Heart right ventricle (tissue), 16 donors: Measurements from ENCODE around the gene SCAF1. TPM values are rescaled to one million over a fixed set of nuclear protein-coding genes. Genes with fewer than 3 reads are reported as not detected.

Experiments used
- ATAC-seq, 8 donors: fragments of 200-7000 bp; cut with Tn5 transposase; one replicate each; pipeline ENCODE4 v1.9.1; 2020; ENCODE audit warnings: mild to moderate bottlenecking in 8 of 8, moderate library complexity in 8 of 8, moderate number of reproducible peaks in 1 of 8
- DNase-seq, 2 donors: peaks; one replicate each; pipeline ENCODE4 v3.0.0-alpha.2; 2020
- H3K27ac ChIP-seq, 10 donors: fragments of 200-600 bp; sonication (generic) in 2 of 10; one replicate each; pipeline versions ENCODE4 v1.5.0 to v1.8.0; 2020 to 2022; ENCODE audit warnings: mild to moderate bottlenecking in 3 of 10
- H3K27me3 ChIP-seq, 7 donors: fragments of 200-600 bp; one replicate each; pipeline ENCODE4 v1.8.0; 2021 to 2022; ENCODE audit warnings: mild to moderate bottlenecking in 2 of 7
- H3K36me3 ChIP-seq, 9 donors: fragments of 200-600 bp; sonication (generic) in 1 of 9; one replicate each; pipeline versions ENCODE4 v1.5.0 to v1.8.0; 2020 to 2022; ENCODE audit warnings: mild to moderate bottlenecking in 2 of 9
- H3K4me1 ChIP-seq, 9 donors: fragments of 200-600 bp; sonication (generic) in 1 of 9; one replicate each; pipeline versions ENCODE4 v1.5.0 to v1.8.0; 2020 to 2022; ENCODE audit warnings: mild to moderate bottlenecking in 4 of 9
- H3K4me3 ChIP-seq, 10 donors: fragments of 200-600 bp; sonication (generic) in 2 of 10; one replicate each; pipeline versions ENCODE4 v1.5.0 to v1.8.0; 2020 to 2022; ENCODE audit warnings: mild to moderate bottlenecking in 7 of 10, moderate library complexity in 2 of 10
- H3K9me3 ChIP-seq, 11 donors: fragments of 200-600 bp in 10 of 11; sonication (generic) in 2 of 11; one replicate each; pipeline versions ENCODE4 v1.5.0 to v1.8.0; 2013 to 2022; ENCODE audit warnings: mild to moderate bottlenecking in 2 of 11, control low read depth in 1 of 11, moderate library complexity in 1 of 11
- CTCF ChIP-seq, 9 donors: fragments of 200-600 bp; sonication (generic) in 2 of 9; IDR thresholded peaks; one replicate each; pipeline versions ENCODE4 v1.5.0 to v1.8.0; 2021 to 2022; ENCODE audit warnings: antibody characterized with exemption in 9 of 9, mild to moderate bottlenecking in 5 of 9, moderate library complexity in 1 of 9
- WGBS, 2 donors: extraction: QIAGEN DNeasy Blood & Tissue Kit; methylation state at CpG; one replicate each; pipeline ENCODE4 v1.1.7; 2013; ENCODE audit warnings: inconsistent platforms in 1 of 2; 5-methylcytosine and 5-hydroxymethylcytosine counted together
- intact Hi-C, 10 donors: fragments of 100-400 bp; cut with DNase I; formaldehyde crosslinking; loops; one replicate each; pipeline versions ENCODE4 v1.11.1 to v1.14.2; 2022
- microRNA-seq, 2 donors: library from miRNA; unstranded; fragments of <30 nt; microRNA quantifications; one replicate each; pipeline ENCODE4 v1.2.0, GENCODE V29; 2021
- polyA plus RNA-seq, 2 donors: library from polyadenylated mRNA; stranded (reverse); fragments of 200-250 nt; gene quantifications; one replicate each; pipeline ENCODE4 v1.2.3, GENCODE V29; 2013
- total RNA-seq, 10 donors: library from RNA; stranded (reverse); fragmentation: NEBNext Ultra II Directional in 3 of 10; extraction: Animal tissue kit (Norgen Biotek cat#: 25700) in 3 of 10; gene quantifications; one replicate each; pipeline versions ENCODE4 v1.2.1 to v1.2.4, GENCODE V29; 2021 to 2023
- donor health status: Arrhythmogenic right ventricular cardiomyopathy.
- donor health status: ischemic (EF 13 %, LVEDD 7.1; RV severe dilation, severe dysfunction).
- donor health status: healthy with polysubstance abuse.
- donor health status: DM: no; HTN: yes; CAD: no.
- donor health status: DM: no; HTN: no; CAD: no.
- donor health status: ischemic (EF 25% LVEDD 6.9; RV normal size, moderate dysfunction).
- donor health status: ischemic (EF 25% LVEDD 5.7; RV mildly dilated, moderate dysfunction).
- donor health status: healthy.
- donor health status: DM: yes; HTN: yes; CAD: no.
- donor health status: Ischemic cardiomyopathy.
- donor health status: ischemic (EF 35%, LVEDD 5.7; RV mildly dilated, moderate dysfunction).
- donor health status: nonischemic (EF 11% LVEDD 7.7; RV severe dilation, severe dysfunction).
- donor health status: DM: yes; HTN: yes; CAD: no.
- donor health status: PGD.
- donor health status: ischemic (EF 29% LVEDD 5.4; RV normal size, mild dysfunction).
- donor health status: nonischemic (EF 23%, LVEDD 6.1; RV moderate dilation, normal function).

Gene SCAF1
- total and polyA plus RNA-seq, 12 donors = 20.2 to 60.5 (median 44.8) TPM

GRCh38 chr19:49705919-49706318, 63.9 kb downstream of the SCAF1 start:
- peaks cover 0 to 6% (median 4%) of the 10 kb centered on the region in 7 donors for H3K27me3 ChIP-seq
- WGBS, 2 donors = 94% methylated on average over 16 of the region's 16 CpGs
- H3K9me3 ChIP-seq = no peaks in the 10 kb centered on the region
- ATAC-seq = peak in 1 of 8 donors; percentile 8
- no peaks in the 10 kb centered on the region for H3K4me1 ChIP-seq
- intact Hi-C loops = no loop called here
- no peak for TF ChIP-seq CTCF (IDR thresholded peaks at IDR 0.05)
- no peak overlapping the region for H3K4me3 ChIP-seq
- peaks cover 0 to 4% (median 0%) of the 10 kb centered on the region in 9 donors for H3K36me3 ChIP-seq
- H3K27ac ChIP-seq = no peak overlapping the region
- no peak for DNase-seq

Small RNA genes within 50 kb of the gene (microRNA-seq; reads per million reads assigned to microRNA genes)
- gene MIR5088 = 0 to 0.51 reads per million in 2 donors

Other genes with a start within 250 kb of the SCAF1 start
- gene PTH2, start 218.8 kb upstream of the SCAF1 start, total RNA-seq = not detected
- gene PTH2, start 218.8 kb upstream of the SCAF1 start, polyA plus RNA-seq = not detected
- gene GFY, start 216.8 kb upstream of the SCAF1 start, total RNA-seq = not detected
- under 1 TPM in 1 of 2 donors, not detected in 1; 0.13 TPM for gene GFY, start 216.8 kb upstream of the SCAF1 start, polyA plus RNA-seq
- gene SLC17A7, start 200.7 kb upstream of the SCAF1 start, total RNA-seq = 1 to 10 TPM in 4 of 10 donors, under 1 TPM in 6; 0.17 to 2.3 (median 0.86) TPM
- gene SLC17A7, start 200.7 kb upstream of the SCAF1 start, polyA plus RNA-seq = 1 to 10 TPM in 1 of 2 donors, under 1 TPM in 1; 0.88 to 2.0 TPM
- 10 to 100 TPM; 15.7 to 42.1 (median 25.7) TPM for gene PIH1D1, start 190.4 kb upstream of the SCAF1 start, total RNA-seq
- 10 to 100 TPM; 32.5 to 60.0 TPM for gene PIH1D1, start 190.4 kb upstream of the SCAF1 start, polyA plus RNA-seq
- 10 to 100 TPM in 3 of 10 donors, 1 to 10 TPM in 7; 4.4 to 14.9 (median 7.4) TPM for gene ALDH16A1, start 189.0 kb upstream of the SCAF1 start, total RNA-seq
- gene ALDH16A1, start 189.0 kb upstream of the SCAF1 start, polyA plus RNA-seq = 10 to 100 TPM; 17.8 to 19.9 TPM
- gene FLT3LG, start 168.0 kb upstream of the SCAF1 start, total RNA-seq = 10 to 100 TPM in 1 of 10 donors, 1 to 10 TPM in 9; 1.6 to 14.8 (median 3.1) TPM
- gene FLT3LG, start 168.0 kb upstream of the SCAF1 start, polyA plus RNA-seq = 10 to 100 TPM in 1 of 2 donors, 1 to 10 TPM in 1; 4.2 to 14.0 TPM
- gene RPL13A, start 154.6 kb upstream of the SCAF1 start, total RNA-seq = 1,000 to 10,000 TPM; 1,171 to 1,844 (median 1,328) TPM
- gene RPL13A, start 154.6 kb upstream of the SCAF1 start, polyA plus RNA-seq = 1,000 to 10,000 TPM; 1,376 to 2,740 TPM
- gene RPS11, start 145.8 kb upstream of the SCAF1 start, total RNA-seq = 1,000 to 10,000 TPM in 4 of 10 donors, 100 to 1,000 TPM in 6; 739 to 1,152 (median 854) TPM
- gene RPS11, start 145.8 kb upstream of the SCAF1 start, polyA plus RNA-seq = 1,000 to 10,000 TPM; 2,102 to 3,642 TPM
- gene FCGRT, start 129.5 kb upstream of the SCAF1 start, total RNA-seq = 100 to 1,000 TPM in 2 of 10 donors, 10 to 100 TPM in 8; 49.0 to 175 (median 71.4) TPM
- gene FCGRT, start 129.5 kb upstream of the SCAF1 start, polyA plus RNA-seq = 10 to 100 TPM; 63.2 to 83.6 TPM
- gene RCN3, start 114.2 kb upstream of the SCAF1 start, total RNA-seq = 10 to 100 TPM in 2 of 10 donors, 1 to 10 TPM in 8; 4.7 to 23.4 (median 6.1) TPM
- gene RCN3, start 114.2 kb upstream of the SCAF1 start, polyA plus RNA-seq = 10 to 100 TPM; 23.6 to 38.3 TPM
- 10 to 100 TPM; 38.0 to 53.9 (median 45.1) TPM for gene NOSIP, start 61.7 kb upstream of the SCAF1 start, total RNA-seq
- 100 to 1,000 TPM in 1 of 2 donors, 10 to 100 TPM in 1; 82.6 to 120 TPM for gene NOSIP, start 61.7 kb upstream of the SCAF1 start, polyA plus RNA-seq
- 1 to 10 TPM in 1 of 10 donors, under 1 TPM in 9; 0.34 to 1.0 (median 0.57) TPM for gene PRRG2, start 60.9 kb upstream of the SCAF1 start, total RNA-seq
- 1 to 10 TPM; 1.1 to 2.4 TPM for gene PRRG2, start 60.9 kb upstream of the SCAF1 start, polyA plus RNA-seq
- gene PRR12, start 51.0 kb upstream of the SCAF1 start, total RNA-seq = 10 to 100 TPM; 11.2 to 19.2 (median 16.7) TPM
- 10 to 100 TPM in 1 of 2 donors, 1 to 10 TPM in 1; 5.2 to 11.1 TPM for gene PRR12, start 51.0 kb upstream of the SCAF1 start, polyA plus RNA-seq
- 100 to 1,000 TPM in 7 of 10 donors, 10 to 100 TPM in 3; 90.4 to 141 (median 113) TPM for gene RRAS, start 2.1 kb upstream of the SCAF1 start, total RNA-seq
- gene RRAS, start 2.1 kb upstream of the SCAF1 start, polyA plus RNA-seq = 100 to 1,000 TPM; 208 to 215 TPM
- 10 to 100 TPM; 22.3 to 39.4 (median 24.7) TPM for gene IRF3, start 23.6 kb downstream of the SCAF1 start, total RNA-seq
- 10 to 100 TPM; 67.8 to 84.2 TPM for gene IRF3, start 23.6 kb downstream of the SCAF1 start, polyA plus RNA-seq
- 10 to 100 TPM in 5 of 10 donors, 1 to 10 TPM in 5; 7.8 to 14.6 (median 9.8) TPM for gene BCL2L12, start 23.7 kb downstream of the SCAF1 start, total RNA-seq
- 10 to 100 TPM in 1 of 2 donors, 1 to 10 TPM in 1; 8.6 to 19.6 TPM for gene BCL2L12, start 23.7 kb downstream of the SCAF1 start, polyA plus RNA-seq
- gene PRMT1, start 35.1 kb downstream of the SCAF1 start, total RNA-seq = 100 to 1,000 TPM; 112 to 146 (median 127) TPM
- 100 to 1,000 TPM in 1 of 2 donors, 10 to 100 TPM in 1; 80.0 to 270 TPM for gene PRMT1, start 35.1 kb downstream of the SCAF1 start, polyA plus RNA-seq
- gene ADM5, start 47.4 kb downstream of the SCAF1 start, total RNA-seq = under 1 TPM; 0.16 to 0.74 (median 0.47) TPM
- gene ADM5, start 47.4 kb downstream of the SCAF1 start, polyA plus RNA-seq = 1 to 10 TPM; 1.1 to 1.6 TPM
- 1 to 10 TPM; 1.4 to 3.6 (median 1.9) TPM for gene CPT1C, start 48.9 kb downstream of the SCAF1 start, total RNA-seq
- gene CPT1C, start 48.9 kb downstream of the SCAF1 start, polyA plus RNA-seq = 10 to 100 TPM in 1 of 2 donors, 1 to 10 TPM in 1; 4.8 to 10.7 TPM
- under 1 TPM in 8 of 10 donors, not detected in 2; 0.15 to 0.80 (median 0.36) TPM for gene TSKS, start 121.1 kb downstream of the SCAF1 start, total RNA-seq
- 1 to 10 TPM in 1 of 2 donors, under 1 TPM in 1; 0.64 to 3.4 TPM for gene TSKS, start 121.1 kb downstream of the SCAF1 start, polyA plus RNA-seq
- 100 to 1,000 TPM in 1 of 10 donors, 10 to 100 TPM in 9; 56.0 to 108 (median 62.6) TPM for gene AP2A1, start 124.8 kb downstream of the SCAF1 start, total RNA-seq
- gene AP2A1, start 124.8 kb downstream of the SCAF1 start, polyA plus RNA-seq = 10 to 100 TPM; 36.1 to 96.3 TPM
- 10 to 100 TPM; 11.4 to 20.8 (median 14.4) TPM for gene FUZ, start 171.1 kb downstream of the SCAF1 start, total RNA-seq
- 10 to 100 TPM; 16.4 to 24.1 TPM for gene FUZ, start 171.1 kb downstream of the SCAF1 start, polyA plus RNA-seq
- gene MED25, start 176.1 kb downstream of the SCAF1 start, total RNA-seq = 100 to 1,000 TPM in 1 of 10 donors, 10 to 100 TPM in 9; 39.7 to 110 (median 54.9) TPM
- 100 to 1,000 TPM in 1 of 2 donors, 10 to 100 TPM in 1; 39.5 to 149 TPM for gene MED25, start 176.1 kb downstream of the SCAF1 start, polyA plus RNA-seq
- gene PTOV1, start 208.9 kb downstream of the SCAF1 start, total RNA-seq = 100 to 1,000 TPM in 3 of 10 donors, 10 to 100 TPM in 7; 67.8 to 137 (median 90.0) TPM
- gene PTOV1, start 208.9 kb downstream of the SCAF1 start, polyA plus RNA-seq = 100 to 1,000 TPM; 107 to 220 TPM
- gene PNKP, start 225.4 kb downstream of the SCAF1 start, total RNA-seq = 10 to 100 TPM; 24.0 to 43.9 (median 34.6) TPM
- 10 to 100 TPM; 31.8 to 91.7 TPM for gene PNKP, start 225.4 kb downstream of the SCAF1 start, polyA plus RNA-seq
- gene AKT1S1, start 235.1 kb downstream of the SCAF1 start, total RNA-seq = 10 to 100 TPM; 26.0 to 51.9 (median 32.4) TPM
- gene AKT1S1, start 235.1 kb downstream of the SCAF1 start, polyA plus RNA-seq = 10 to 100 TPM; 42.6 to 48.1 TPM
- gene TBC1D17, start 235.5 kb downstream of the SCAF1 start, total RNA-seq = 10 to 100 TPM; 40.6 to 57.9 (median 50.6) TPM
- 10 to 100 TPM; 30.4 to 41.7 TPM for gene TBC1D17, start 235.5 kb downstream of the SCAF1 start, polyA plus RNA-seq